NOMO-1 treated with dmso at 0.1 percent for 144 hours (cell line): ENCODE data around the gene PRKAG1.
A peak's percentile ranks its signal among the peaks of the same experiment; 100 is the strongest.
"Not testable (repeated sequence)": the region's sequence is repeated elsewhere in the genome, so short reads cannot be mapped to it uniquely, and the experiment has no call there.

Source experiments
- DNase-seq: peaks from one replicate; lab custom pipeline; 2025; ENCODE audit not compliant: unreplicated experiment; lab: John Stamatoyannopoulos, UW

PRKAG1 gene

DNA sequence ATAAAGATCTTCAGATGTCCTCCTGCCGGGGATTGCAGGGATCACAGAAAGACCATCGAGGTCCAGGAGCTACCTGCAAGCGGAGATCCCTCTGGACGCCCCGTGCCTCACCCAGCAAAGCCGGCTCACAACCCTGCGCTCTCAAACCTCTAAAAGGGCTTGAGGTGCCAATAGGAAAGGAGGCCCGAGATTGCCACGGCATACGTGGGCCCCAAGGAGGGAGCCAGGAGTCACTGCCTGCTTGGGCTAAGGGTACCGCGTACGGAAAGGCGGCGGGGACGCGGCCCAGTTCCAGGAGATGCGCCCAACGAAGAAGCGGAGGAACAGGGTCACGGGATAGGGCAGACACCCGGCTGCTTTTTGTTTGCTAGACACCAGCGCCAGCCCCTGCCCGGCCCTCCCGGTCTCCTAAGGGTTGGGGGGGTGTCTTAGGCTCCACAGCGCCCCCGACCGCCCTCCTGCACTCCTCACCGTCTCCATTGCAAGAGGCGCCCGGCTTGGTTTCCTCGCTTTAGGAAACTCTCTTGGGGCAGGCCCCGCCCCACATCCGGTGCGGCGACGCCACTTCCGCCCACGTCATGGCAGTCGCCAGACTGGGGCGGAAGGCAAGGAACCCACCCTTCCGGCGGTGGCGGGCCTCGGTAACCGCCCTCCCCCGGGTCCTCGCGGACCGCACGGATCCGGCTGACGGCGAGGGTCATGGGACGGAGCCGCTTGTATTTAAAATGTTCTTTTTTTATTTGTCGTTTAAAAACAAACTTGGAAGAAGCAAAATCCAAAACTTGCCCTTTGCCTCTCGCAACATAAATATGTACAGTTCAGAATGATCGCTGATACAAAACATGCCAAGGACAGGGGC is at the start of gene PRKAG1:
PRKAG1 (minus strand) TSS at position 516 of the 859 bp plus-strand sequence; CDS start at position 480, 36 bp downstream.
- DNase-seq, result peak; percentile 97

DNA sequence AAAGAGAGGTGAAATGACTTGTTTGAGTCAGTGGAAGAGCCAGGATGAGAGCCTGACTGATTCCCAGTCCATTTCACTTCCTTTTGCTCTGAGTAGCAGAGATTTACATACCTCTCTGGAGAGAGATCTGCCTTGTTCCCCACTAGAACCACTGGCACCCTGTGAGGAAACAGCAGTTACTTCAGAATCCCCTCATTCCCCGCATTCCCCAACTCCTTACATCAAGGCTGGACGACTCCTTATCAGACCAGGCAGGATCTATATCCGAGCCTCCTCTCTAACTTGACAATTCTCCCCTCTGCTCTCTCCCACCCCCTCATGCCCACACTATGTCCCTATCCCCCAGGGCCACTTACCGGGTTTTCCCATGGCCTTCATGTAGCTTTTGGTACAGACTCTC is 47.5 kb upstream of the PRKAG1 start:
- no peak for DNase-seq

DNA sequence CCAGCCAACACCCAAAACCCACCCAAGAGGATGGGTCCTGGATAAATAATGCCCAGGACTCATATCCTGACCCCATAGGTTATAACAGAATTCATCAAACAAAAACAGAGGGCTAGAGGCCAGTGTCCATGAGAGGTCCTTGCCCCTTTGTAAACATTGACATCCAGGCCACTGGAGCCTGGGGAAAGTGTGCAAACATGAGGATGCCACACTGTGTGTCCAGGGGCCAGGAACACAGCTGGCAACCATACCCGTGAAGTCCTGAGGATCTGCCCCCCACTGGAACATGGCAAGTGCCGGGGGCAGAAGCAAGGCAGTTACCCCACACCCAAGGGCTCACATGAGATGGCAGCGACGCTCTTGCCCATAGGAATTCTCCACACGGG is 46.2 kb upstream of the PRKAG1 start:
- no peak for DNase-seq

DNA sequence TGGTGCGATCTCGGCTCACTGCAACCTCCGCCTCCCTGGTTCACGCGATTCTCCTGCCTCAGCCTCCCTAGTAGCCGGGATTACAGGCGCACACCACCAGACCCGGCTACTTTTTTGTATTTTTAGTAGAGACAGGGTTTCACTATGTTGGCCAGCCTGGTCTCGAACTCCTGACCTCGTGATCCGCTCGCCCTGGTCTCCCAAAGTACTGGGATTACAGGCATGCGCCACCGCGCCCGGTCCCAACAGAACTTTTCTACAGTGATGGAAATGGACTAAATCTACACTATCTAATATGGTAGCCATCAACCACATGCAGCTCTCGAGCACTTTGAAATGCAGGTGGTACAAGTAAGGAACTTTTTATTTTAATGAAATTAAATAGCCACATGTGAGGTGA is 43.3 kb upstream of the PRKAG1 start:
- DNase-seq, result not testable (repeated sequence)

DNA sequence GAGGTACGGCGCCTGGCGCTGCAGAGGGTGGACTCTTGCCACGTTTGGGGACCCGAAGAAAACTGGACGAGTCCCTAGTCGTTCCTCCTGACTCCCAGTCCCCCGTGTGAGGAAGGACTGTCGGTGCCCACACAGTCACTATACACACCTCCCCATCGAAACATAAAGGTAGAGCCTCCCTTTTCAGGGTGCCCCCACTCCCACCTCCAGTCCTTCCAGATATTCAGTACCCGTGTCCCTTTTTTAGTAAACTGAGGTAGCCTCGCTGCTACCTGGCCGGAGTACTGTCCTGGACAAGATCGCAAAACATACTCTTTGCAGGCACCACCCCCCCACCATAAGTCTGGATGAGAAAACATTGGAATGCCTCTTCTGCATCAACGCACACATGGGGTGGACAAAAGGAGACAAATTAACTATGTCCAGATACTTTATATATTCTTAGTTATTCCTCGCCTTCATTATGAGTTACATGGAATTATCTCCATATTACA is 42.6 kb upstream of the PRKAG1 start:
- no peak for DNase-seq

- peak; percentile 86 for DNase-seq
Measured at GRCh38 chr12:49060237-49061156, 41.9 kb upstream of the PRKAG1 start, which contains the start of gene KMT2D. KMT2D (minus strand) TSS chr12:49060794; CDS start chr12:49055324, 5,470 bp downstream.

DNA sequence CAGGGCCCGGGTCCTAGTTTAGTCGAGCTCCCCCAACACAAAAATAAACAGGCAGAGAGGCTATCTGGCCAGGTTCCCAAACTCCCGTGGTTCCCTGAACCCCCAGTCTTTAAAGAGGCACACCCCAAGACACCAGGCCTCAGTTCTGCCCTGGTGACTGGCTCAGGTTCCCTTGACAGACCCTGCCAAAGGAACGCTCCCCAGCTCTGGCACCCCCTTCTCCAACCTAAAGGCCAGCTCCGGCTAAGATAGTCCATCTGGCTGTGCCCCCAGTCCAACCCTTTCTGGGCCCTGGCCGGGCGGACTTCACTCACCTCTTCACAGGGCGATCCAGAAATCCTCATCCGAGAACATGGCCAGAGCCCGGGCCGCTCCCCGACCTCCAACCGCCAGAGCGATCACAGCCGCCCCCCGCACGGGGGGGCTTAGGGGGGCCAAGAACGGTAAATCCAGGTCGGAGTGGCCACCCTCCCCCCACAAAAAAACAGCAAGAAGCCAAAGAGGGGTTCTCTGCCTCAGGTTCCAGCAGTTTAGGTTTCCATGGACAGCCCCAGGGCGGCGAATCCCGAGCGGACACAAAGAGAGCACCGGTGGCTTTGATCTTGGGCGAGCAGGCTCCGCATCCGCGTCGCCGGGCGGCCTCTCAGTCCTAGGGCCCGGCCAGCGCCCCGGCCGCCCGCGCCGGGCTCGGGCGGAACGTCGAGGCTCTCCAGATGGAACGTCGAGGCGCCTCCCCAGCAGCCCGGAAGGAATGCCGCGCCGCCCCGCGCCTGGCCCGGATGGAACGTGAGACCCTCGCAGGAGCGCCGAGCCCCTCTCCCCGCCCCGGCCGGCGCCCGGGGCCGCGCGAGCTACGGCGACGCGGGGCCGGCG is 41.0 kb upstream of the PRKAG1 start:
- DNase-seq, result no peak

DNA sequence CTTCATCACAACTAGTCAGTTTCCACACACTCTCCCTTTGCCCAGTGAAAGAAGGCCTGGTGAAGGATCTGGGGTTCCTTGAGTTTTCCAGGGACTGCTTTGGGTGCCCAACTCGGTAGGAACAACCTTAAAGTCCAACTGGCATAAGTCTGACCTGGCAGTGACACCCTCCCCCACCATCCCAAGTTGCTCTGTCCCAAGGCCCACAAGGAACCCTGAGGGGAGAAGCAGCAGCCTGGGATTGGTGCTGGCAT is 40.4 kb upstream of the PRKAG1 start:
- DNase-seq, result no peak

DNA sequence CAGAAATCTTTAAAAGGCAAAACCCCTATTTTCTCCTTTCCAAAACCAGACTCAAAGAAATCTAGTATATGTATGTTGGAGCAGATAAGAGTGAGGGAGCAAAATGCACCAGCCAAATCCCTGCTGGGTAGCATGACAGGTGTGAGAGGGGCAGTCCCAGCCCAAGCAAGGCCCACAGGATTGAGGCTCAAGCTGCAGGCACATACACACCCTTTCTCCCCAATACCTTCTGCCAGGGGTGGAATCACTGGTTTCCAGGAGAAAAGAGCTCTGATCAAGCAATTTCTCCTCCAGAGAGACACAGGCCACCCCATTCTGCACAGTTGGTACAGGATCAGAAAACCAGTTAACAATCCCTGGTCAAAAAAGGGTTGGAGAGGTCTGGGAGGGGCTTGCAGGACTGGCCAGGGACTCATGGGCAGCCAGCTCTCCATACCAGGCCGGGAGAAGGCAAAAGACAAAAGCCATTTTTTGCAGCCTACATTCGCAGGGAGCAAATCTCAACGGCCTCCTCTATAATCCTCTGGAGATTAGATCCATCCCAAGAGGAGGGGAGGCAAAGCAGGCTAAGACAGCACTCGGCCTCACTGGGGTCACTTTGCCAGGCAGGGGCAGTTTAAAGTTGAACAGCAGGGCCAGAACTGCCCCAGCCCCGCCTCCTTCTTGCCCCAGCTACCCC is 39.9 kb upstream of the PRKAG1 start:
- DNase-seq, result no peak

- no peak for DNase-seq
Measured at GRCh38 chr12:49057888-49058287, 39.3 kb upstream of the PRKAG1 start.

DNA sequence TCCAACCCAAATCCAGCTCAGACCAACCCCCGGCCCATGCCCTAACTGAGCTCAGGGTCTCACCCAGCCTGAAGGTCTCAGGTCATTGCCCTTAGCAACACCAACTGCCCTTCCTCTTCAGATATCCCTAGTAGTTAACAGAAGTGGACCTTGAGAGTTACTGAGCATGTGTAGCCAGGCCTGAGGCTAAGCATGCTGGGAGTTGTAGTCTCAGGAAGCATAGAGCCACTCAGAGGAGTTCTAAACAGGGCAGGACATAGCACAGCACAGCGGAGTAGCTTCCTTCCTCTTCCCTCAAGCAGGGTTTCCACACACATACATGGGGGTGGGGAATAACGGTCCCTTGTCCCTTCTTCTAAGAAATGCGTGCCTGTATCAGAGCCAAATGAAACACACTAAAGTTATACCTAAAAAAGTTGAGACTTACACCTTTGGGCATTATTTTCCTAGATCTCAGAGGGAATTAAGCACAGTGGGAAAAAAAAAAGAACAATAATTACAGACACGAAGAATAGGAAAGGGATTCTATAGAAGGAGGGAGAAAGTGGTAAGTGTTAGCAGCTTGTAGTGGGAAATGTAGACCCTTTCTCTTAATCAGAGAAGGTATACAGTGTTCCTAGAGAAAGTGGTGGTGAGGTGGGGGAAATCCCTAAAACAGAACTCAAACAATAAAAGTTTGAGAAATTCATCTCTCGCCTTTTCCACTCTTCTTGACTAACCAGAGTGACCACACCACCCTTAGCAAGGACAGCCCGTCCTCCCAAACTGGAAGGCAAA is 37.6 kb upstream of the PRKAG1 start:
- peak; percentile 73 for DNase-seq

DNA sequence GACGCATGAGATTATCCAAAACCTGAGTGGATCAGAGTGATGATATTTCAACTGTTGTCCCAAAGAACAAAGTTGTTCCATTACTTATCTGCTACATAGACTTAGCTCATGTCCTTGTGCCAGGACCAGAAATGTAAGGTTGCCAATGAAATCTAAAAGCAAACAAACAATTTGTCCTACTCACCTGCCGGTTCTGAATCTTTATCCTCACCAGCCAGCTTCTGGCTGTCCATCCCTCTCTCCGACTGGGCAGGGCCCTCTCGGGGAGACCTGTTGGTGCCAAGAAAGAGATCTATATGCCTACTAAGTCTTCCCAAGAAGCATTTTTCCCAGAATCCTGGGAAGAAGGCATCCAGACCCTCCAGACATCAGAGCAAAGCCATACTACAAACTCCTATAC is 36.5 kb upstream of the PRKAG1 start:
- DNase-seq, result no peak

DNA sequence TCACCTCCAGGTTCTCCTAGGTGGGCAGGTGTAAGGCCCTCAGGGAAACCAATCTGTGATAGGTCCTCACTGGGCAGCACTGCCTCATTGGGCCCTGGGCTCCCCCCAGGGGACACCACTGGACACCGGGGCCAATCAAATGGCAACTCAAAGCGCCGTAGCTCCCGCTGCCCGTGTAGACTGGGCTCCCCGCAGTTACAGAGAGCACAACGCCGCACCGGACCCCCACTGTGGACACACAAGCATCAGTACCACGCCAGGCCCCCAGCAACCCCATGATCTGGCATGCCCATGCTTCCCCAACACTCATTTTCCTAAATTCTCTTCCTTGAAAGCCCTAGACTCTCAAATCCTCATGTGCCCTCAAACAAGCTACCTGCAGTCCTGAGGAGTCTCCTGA is 35.9 kb upstream of the PRKAG1 start:
- DNase-seq, result no peak

DNA sequence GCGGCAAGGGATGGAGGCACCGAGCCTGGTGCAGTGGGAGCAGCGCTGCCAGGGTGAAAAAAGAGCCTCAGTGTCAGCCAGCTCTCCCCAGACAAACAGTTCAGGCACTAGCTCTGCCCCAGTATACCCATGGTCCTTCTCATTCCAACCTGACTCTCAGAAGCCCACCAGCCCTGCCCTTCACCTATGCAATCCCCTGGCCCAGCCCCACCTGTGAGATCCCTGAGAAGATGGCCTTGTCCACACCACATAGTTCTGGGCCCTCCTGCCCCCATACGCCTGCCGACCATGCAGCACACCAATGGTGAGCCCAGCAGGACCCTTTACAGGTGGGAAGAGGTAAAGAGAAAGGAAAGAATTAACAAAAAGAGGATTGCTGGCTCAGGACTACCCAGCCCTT is 35.5 kb upstream of the PRKAG1 start:
- DNase-seq, result no peak

DNA sequence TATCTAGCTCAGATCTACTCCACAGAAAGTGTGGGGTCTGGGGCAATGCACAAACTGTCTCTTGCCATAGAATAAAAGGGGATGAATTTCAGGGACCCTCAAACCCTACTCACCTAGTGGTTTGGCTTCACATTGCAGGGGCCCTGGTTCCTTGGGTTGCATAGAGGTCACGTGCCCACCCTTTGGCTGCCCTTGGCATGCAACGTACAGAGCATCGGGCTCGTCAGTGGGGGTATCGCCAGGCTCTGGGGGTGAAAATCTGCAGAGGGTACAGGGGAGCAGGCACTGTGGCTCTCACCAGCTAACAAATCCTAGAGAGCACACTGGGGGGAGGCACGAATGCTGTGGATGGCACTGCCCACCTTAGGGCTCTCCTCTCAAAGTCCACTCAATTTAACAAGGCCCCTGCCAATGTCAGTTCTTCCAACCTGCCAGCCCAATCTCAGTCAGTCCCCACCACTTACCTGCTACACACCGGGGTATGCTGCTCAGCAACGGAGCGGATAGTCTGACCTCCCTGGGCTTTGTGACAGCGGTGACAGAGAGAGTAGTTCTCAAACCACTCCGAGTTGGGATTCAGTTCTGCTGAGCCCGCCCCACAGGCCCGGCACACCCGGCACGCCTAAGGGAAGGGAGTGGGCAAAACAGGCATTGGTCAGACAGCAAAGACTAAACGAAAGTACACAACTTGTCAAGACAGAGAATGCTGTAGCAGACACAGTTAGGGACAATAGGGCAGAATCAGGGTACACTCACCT is 34.1 kb upstream of the PRKAG1 start:
- DNase-seq, result no peak

DNA sequence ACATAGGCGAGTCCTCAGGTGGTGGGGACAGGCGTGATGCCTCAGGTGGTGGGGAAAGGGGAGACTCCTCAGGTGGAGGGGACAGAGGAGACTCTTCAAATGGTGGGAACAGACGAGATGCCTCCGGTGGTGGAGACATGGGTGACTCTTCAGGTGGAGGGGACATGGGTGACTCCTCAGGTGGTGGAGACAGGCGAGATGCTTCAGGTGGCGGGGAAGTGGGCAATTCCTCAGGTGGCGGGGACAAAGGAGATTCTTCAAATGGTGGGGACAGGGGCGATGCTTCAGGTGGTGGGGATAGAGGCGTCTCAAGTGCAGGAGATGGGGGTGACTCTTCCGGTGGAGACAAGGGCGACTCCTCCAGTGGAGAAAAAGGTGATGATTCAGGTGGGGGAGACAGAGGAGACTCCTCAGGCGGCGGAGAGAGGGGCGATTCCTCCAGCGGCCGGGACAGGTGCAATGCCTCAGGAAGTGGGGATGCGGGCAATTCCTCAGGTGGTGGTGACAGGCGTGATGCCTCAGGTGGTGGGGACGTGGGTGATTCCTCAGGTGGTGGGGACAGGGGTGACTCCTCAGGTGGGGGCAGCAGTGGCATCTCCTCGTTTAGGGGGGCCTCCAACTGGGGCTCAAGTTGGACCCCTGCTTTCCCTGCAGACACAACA is 33.3 kb upstream of the PRKAG1 start:
- DNase-seq, result no peak

DNA sequence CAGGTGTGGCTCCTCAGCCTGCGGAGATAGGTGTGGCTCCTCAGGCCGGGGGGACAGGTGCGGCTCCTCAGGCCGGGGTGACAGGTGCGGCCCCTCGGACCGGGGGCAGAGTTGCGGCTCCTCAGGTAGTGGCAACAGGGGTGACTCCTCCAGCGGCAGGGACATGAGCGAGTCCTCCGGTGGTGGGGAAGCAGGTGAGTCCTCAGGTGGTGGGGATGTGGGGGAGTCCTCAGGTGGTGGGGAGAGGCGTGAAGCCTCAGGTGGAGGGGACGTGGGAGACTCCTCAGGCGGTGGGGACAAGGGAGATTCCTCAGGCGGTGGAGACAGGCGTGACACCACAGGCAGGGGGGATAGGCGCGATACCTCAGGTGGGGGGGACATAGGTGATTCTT is 32.8 kb upstream of the PRKAG1 start:
- no peak for DNase-seq
